Measurements from ENCODE around the gene NID2.

NID2 gene

GRCh38 chr14:52068615-52069306, at the start of gene NID2:
NID2 (minus strand) TSS chr14:52069059; CDS start chr14:52068994, 65 bp downstream.
- peak; percentile 43 for DNase-seq

GRCh38 chr14:52117111-52117832, 48.4 kb upstream of the NID2 start:
- DNase-seq = no peak

GRCh38 chr14:52115286-52115685, 46.4 kb upstream of the NID2 start:
- DNase-seq = no peak

GRCh38 chr14:52112336-52113018, 43.6 kb upstream of the NID2 start:
- DNase-seq = no peak

- no peak for DNase-seq
Observed at GRCh38 chr14:52111583-52111982, 42.7 kb upstream of the NID2 start.

GRCh38 chr14:52110441-52111086, 41.7 kb upstream of the NID2 start:
- DNase-seq = no peak

GRCh38 chr14:52108823-52109222, 40.0 kb upstream of the NID2 start:
- DNase-seq = no peak

- no peak for DNase-seq
Observed at GRCh38 chr14:52106840-52107239, 38.0 kb upstream of the NID2 start.

- no peak for DNase-seq
Observed at GRCh38 chr14:52103416-52103815, 34.6 kb upstream of the NID2 start.

GRCh38 chr14:52095794-52096193, 26.9 kb upstream of the NID2 start:
- no peak for DNase-seq

- DNase-seq = no peak
Observed at GRCh38 chr14:52095336-52095735, 26.5 kb upstream of the NID2 start.

- DNase-seq = no peak
Observed at GRCh38 chr14:52094546-52095271, 25.9 kb upstream of the NID2 start.

- no peak for DNase-seq
Observed at GRCh38 chr14:52091928-52092327, 23.1 kb upstream of the NID2 start.

- DNase-seq = no peak
Observed at GRCh38 chr14:52090936-52091335, 22.1 kb upstream of the NID2 start.

GRCh38 chr14:52089218-52089617, 20.4 kb upstream of the NID2 start:
- no peak for DNase-seq

- no peak for DNase-seq
Observed at GRCh38 chr14:52086711-52087110, 17.9 kb upstream of the NID2 start.

GRCh38 chr14:52082903-52083302, 14.0 kb upstream of the NID2 start:
- DNase-seq = no peak

- no peak for DNase-seq
Observed at GRCh38 chr14:52081964-52082363, 13.1 kb upstream of the NID2 start.

- no peak for DNase-seq
Observed at GRCh38 chr14:52080808-52081755, 12.2 kb upstream of the NID2 start.

GRCh38 chr14:52080158-52080800, 11.4 kb upstream of the NID2 start:
- no peak for DNase-seq

Data from stimulated activated naive CD4-positive, alpha-beta T cell treated with Interleukin-2 at 50 U/mL for 16 hours (primary cell).